Activated naive CD4-positive, alpha-beta T cell treated with anti-CD3 and anti-CD28 coated beads for 36 hours (primary cell): ENCODE data around the gene RHBDF2. TPM values are rescaled to one million over a fixed set of nuclear protein-coding genes. Genes with fewer than 3 reads are reported as not detected.

ENCODE experiments used
- CTCF ChIA-PET: fragments of 350-600 bp; sonication (Branson Sonifier 250); formaldehyde crosslinking; loops from one replicate; lab custom pipeline; 2021; ENCODE audit warnings: antibody characterized with exemption; lab: Charles Lee
- DNase-seq: peaks from one replicate; pipeline ENCODE4 v3.0.0-alpha.2; 2020
- H3K27ac Mint-ChIP-seq: one replicate; pipeline ENCODE4 v1.8.0; 2021; ENCODE audit warnings: mild to moderate bottlenecking, mixed read lengths
- H3K27me3 Mint-ChIP-seq: one replicate; pipeline ENCODE4 v1.8.0; 2021; ENCODE audit warnings: low read depth, mixed read lengths
- H3K36me3 Mint-ChIP-seq: one replicate; pipeline ENCODE4 v1.8.0; 2021; ENCODE audit warnings: low read depth, mixed read lengths
- H3K4me1 Mint-ChIP-seq: one replicate; pipeline ENCODE4 v1.8.0; 2021; ENCODE audit warnings: low read depth, mixed read lengths
- H3K4me3 Mint-ChIP-seq: one replicate; pipeline ENCODE4 v1.8.0; 2021; ENCODE audit warnings: mild to moderate bottlenecking, moderate library complexity, mixed read lengths
- H3K9me3 Mint-ChIP-seq: one replicate; pipeline ENCODE4 v1.8.0; 2021; ENCODE audit warnings: mixed read lengths
- intact Hi-C: fragments of 100-400 bp; cut with micrococcal nuclease; formaldehyde crosslinking; loops from one replicate; pipeline ENCODE4 v1.15.1; 2023
- total RNA-seq, 2 experiments: library from RNA; stranded (reverse); gene quantifications; one replicate each; pipeline ENCODE4 v1.2.3, GENCODE V29; 2021

The RHBDF2 gene
- total RNA-seq, 2 experiments from 2014 or later = 13.3 to 13.4 TPM

DNA sequence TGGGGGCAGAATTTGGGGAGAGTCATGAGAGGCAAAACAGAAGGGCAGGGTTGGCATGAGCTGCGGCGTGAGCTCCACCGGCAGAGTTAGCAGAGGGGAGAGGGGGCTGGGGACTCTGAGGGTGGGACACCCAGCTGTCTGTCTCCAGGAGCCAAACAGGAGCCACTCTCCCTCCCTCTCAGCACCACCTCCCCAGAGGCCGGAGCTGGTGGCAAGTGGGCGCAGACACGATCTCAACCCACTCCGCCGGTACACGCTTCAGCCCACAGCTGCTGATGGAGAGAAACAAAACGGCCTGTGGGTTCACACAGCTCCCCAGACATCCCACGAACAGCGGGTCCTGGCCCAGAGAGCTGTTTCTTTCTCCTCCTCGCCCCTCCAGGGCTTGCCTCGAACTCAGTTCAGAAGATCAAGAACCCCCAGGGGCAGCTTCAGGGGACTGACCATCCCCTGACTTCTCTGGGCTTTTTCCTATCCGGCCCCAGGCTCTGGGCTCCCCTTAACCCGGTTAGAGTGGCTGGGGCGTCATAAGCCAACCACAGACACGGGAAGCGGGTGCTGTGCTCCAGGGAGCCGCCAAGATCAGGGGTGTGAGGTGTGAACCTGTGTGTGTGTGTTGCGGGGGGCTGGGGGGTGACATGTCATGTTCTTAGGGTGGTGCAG lies 7.6 kb downstream of the RHBDF2 start:
- H3K4me1 Mint-ChIP-seq = peaks cover 34% of the 10 kb centered on the region
- peak; percentile 40 for DNase-seq
- no peaks in the 10 kb centered on the region for H3K36me3 Mint-ChIP-seq
- CTCF ChIA-PET = interaction anchor here (1.2 to 2.1 kb wide), 7 partner anchors 8 to 131 kb away, joined by 3 to 11 read pairs (median 5); partner anchors contain the start of genes AANAT and RHBDF2
- peak overlapping the region; percentile 58 for H3K4me3 Mint-ChIP-seq
- H3K27me3 Mint-ChIP-seq = no peaks in the 10 kb centered on the region
- H3K27ac Mint-ChIP-seq = peak overlapping the region; percentile 77
- intact Hi-C loops = loop anchor here (1.0 kb wide), 1 partner anchor 8 kb away; the partner anchor contains the start of gene RHBDF2
- H3K9me3 Mint-ChIP-seq = no peaks in the 10 kb centered on the region

- H3K4me3 Mint-ChIP-seq = peak overlapping the region; percentile 58
Observed at GRCh38 chr17:76492989-76493501, 8.2 kb downstream of the RHBDF2 start.

DNA sequence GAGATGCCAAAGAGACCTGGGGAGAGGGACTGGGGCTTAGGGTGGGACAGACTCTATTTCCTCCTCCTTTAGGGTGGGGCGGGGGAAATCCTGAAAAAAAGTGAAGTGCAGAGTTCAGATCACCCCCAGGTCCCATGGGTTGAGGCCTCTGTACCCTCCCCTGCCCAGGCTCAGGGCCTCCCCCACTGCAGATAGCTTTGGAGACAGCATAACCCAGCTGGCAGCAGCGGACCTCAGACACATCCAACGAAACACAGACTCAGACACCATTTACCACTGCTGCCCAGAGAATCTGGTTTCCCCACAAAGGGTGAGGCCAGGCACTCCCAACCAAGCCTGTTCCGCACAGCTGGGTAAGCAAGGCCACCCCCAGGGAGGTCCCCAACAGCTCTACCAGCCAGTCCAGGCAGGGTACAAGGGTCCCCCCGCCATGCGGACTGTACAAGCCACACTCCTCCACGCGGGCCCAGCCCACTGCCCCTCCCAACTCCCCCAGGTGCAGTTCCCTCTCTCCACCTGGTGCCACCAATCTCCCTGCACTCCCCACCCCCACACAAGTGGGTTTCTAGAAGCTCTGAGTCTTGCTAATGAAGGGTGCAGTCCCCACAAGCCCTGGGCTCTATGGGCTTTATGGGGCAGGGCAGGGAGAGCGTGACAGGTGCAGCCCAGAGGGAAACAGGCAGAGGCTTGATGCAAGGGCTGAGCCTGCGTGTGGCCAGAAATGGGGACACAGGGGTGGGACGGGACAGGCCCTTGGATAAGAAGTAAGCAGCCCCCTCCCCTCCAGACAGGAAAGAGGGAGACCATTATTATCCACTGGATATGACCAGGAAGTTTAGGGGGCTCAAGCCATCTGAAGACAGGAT lies 8.9 kb downstream of the RHBDF2 start:
- Mint-ChIP-seq H3K36me3 (peaks cover 3% of the 10 kb centered on the region), H3K4me1 (peaks cover 31% of the 10 kb centered on the region), H3K4me3 (peak overlapping the region; percentile 58), H3K9me3 (no peaks in the 10 kb centered on the region), H3K27ac (peak overlapping the region; percentile 77), H3K27me3 (no peaks in the 10 kb centered on the region)
- CTCF ChIA-PET = interaction anchor here (0.7 to 2.3 kb wide), 9 partner anchors 10 to 132 kb away, joined by 3 to 11 read pairs (median 5); partner anchors contain the start of genes AANAT and RHBDF2
- peak; percentile 56 for DNase-seq
- intact Hi-C loops = no loop called here

More at GRCh38 chr17:76492989-76493501, 8.2 kb downstream of the RHBDF2 start:
- Mint-ChIP-seq H3K4me1 (peaks cover 31% of the 10 kb centered on the region), H3K27me3 (no peaks in the 10 kb centered on the region), H3K36me3 (no peaks in the 10 kb centered on the region), H3K27ac (peak overlapping the region; percentile 77), H3K9me3 (no peaks in the 10 kb centered on the region)
- peak; percentile 83 for DNase-seq
- CTCF ChIA-PET = interaction anchor here (0.9 to 2.1 kb wide), 8 partner anchors 9 to 131 kb away, joined by 3 to 11 read pairs (median 5); partner anchors contain the start of genes AANAT and RHBDF2
- intact Hi-C loops = loop anchor here (1.0 kb wide), 1 partner anchor 8 kb away; the partner anchor contains the start of gene RHBDF2

DNA sequence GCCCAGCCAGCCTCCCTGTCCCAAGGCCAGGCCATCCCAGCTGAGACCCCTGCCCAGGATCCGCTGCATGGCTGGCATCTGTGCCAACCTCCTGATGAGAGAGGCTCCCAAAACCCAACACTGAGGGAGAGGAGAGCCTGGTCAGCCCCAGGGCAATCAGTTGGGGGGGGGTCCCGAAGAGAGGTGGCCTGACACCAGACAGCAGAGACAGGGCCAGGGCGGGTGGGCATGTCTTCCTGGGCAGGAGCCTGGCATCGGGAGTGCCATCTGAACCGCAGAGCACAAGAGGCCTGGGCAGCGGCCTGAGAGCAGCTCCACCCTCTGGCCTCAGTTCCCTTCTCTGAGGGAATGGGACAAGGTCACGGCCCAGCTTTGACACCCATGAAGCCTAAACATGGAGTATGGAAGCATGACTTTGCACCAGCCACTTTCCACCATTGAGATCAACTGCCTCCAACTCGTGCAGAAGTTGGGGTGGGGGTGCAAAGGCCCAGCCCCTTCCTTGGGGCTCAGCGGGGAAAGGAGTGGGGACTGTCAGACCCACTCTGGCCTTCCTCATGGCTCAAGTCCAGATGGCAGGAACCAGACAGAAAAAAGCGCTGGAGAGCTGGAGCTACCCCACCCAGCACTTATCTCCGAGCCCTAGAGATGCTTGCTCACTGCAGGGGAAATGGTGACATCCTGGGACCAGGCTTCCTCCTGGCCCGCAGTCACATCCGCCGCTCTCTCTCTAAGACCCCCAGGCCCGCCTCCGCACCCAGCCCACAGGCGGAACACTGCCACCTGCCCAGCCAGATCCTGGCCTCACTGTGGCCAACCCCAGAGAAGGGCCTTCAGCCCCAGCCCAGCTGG lies 9.7 kb downstream of the RHBDF2 start:
- Mint-ChIP-seq H3K27ac (no peak overlapping the region), H3K36me3 (peaks cover 3% of the 10 kb centered on the region), H3K4me3 (no peak overlapping the region), H3K27me3 (no peaks in the 10 kb centered on the region), H3K4me1 (peaks cover 30% of the 10 kb centered on the region), H3K9me3 (no peaks in the 10 kb centered on the region)
- DNase-seq = peak; percentile 15
- intact Hi-C loops = no loop called here
- CTCF ChIA-PET = interaction anchor here (0.7 to 2.3 kb wide), 6 partner anchors 11 to 94 kb away, joined by 4 to 6 read pairs (median 4); partner anchors contain the start of gene AANAT

GRCh38 chr17:76490112-76490710 lies 11.0 kb downstream of the RHBDF2 start:
- intact Hi-C loops = no loop called here
- Mint-ChIP-seq H3K9me3 (no peaks in the 10 kb centered on the region), H3K27ac (no peak overlapping the region), H3K27me3 (no peaks in the 10 kb centered on the region), H3K36me3 (peaks cover 3% of the 10 kb centered on the region), H3K4me3 (no peak overlapping the region), H3K4me1 (peaks cover 28% of the 10 kb centered on the region)
- CTCF ChIA-PET = interaction anchor here (0.5 to 2.3 kb wide), 5 partner anchors 9 to 93 kb away, joined by 3 to 6 read pairs (median 4); no protein-coding TSS in a partner anchor
- no peak for DNase-seq

DNA sequence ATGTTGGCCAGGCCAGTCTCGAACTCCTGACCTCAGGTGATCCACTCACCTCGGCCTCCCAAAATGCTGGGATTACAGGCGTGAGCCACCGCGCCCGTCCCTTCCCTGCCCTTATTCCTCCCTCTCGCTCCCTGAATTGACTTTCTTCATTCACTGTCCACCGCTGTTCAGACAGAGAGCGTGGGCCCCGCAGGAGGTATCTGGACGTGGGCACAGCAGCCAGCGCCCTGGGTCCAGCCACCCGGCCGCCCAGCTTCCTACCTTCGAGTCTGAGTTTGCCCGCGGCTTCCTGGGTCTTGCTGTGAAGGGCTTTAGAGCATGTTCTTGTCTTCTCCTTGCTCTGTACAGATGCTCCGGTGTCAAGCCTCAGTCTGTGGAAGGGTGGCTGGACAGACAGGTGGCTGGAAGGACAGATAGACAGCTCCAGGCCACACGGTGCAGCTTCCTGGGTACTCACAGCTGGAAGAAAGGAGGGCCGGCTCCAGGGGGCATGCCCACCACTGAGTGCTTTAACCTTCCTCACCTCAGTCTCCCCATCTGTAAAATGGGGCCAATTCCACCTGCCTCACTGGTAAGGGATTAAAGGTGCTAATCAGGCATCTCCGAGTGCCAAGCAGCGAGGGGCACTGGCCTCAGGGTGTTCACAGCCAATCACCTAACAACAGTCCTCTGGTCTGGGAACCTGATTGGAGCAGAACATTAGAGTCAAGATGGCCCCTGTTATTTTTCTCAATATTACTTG lies 13.6 kb downstream of the RHBDF2 start:
- intact Hi-C loops = no loop called here
- DNase-seq = no peak
- Mint-ChIP-seq H3K27ac (no peak overlapping the region), H3K9me3 (no peaks in the 10 kb centered on the region), H3K27me3 (no peaks in the 10 kb centered on the region), H3K36me3 (peaks cover 3% of the 10 kb centered on the region), H3K4me1 (peaks cover 11% of the 10 kb centered on the region), H3K4me3 (no peak overlapping the region)
- CTCF ChIA-PET = no interaction called here

DNA sequence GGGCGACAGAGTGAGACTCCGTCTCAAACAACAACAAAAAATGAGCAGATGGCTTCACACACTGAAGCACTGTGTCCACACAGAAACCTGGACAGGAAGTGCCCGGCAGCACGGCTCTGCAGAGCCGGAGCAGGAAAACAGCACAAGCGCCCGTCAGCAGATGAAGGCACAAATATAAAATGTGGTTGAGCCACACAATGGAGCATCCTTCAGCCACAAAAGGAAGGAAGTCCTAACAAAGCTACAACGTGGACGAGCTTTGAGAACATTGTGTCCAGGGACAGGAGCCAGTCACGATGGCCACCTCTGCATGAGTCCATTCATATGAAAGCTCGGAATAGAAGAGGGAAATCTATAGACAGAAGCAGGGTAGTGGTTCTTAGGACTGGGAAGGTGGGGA lies 15.7 kb downstream of the RHBDF2 start:
- H3K27ac Mint-ChIP-seq = no peak overlapping the region
- no peaks in the 10 kb centered on the region for H3K4me1 Mint-ChIP-seq
- CTCF ChIA-PET = interaction anchor here (1.3 kb wide), 1 partner anchor 19 kb away, joined by 4 read pairs; no protein-coding TSS in a partner anchor
- H3K36me3 Mint-ChIP-seq = peaks cover 3% of the 10 kb centered on the region
- H3K27me3 Mint-ChIP-seq = no peaks in the 10 kb centered on the region
- H3K4me3 Mint-ChIP-seq = no peak overlapping the region
- DNase-seq = no peak
- no peaks in the 10 kb centered on the region for H3K9me3 Mint-ChIP-seq
- intact Hi-C loops = no loop called here

GRCh38 chr17:76484228-76484725 lies 16.9 kb downstream of the RHBDF2 start:
- Mint-ChIP-seq H3K9me3 (no peaks in the 10 kb centered on the region), H3K27me3 (no peaks in the 10 kb centered on the region), H3K27ac (no peak overlapping the region), H3K4me3 (no peak overlapping the region), H3K4me1 (no peaks in the 10 kb centered on the region), H3K36me3 (peaks cover 3% of the 10 kb centered on the region)
- intact Hi-C loops = no loop called here
- no peak for DNase-seq
- CTCF ChIA-PET = no interaction called here

- H3K27me3 Mint-ChIP-seq = no peaks in the 10 kb centered on the region
- no peak for DNase-seq
- no peak overlapping the region for H3K4me3 Mint-ChIP-seq
- H3K9me3 Mint-ChIP-seq = no peaks in the 10 kb centered on the region
- no peak overlapping the region for H3K27ac Mint-ChIP-seq
- H3K4me1 Mint-ChIP-seq = no peaks in the 10 kb centered on the region
- intact Hi-C loops = no loop called here
- CTCF ChIA-PET = interaction anchor here (2.1 kb wide), 1 partner anchor 14 kb away, joined by 4 read pairs; the partner anchor contains the start of gene AANAT
- H3K36me3 Mint-ChIP-seq = no peaks in the 10 kb centered on the region
Observed at GRCh38 chr17:76481071-76481655, 20.1 kb downstream of the RHBDF2 start.

DNA sequence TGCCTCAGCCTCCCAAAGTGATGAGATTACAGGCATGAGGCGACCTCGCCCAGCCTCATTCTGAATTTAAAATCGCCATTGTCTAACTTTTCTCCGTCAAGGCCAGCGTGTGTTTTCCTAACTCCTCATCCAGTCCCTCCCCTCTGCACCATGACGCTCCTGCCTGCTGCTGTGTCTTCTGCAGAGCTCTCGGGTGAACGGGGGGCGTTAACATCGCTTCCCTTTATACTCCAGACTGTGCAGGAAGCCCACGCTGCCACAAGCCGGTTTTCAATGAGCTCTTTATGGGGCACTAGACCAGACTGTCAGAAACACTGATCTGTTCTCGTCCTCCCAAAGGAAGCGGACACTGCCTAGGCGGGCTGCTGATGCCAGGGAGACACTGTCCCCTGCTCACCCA lies 20.6 kb downstream of the RHBDF2 start:
- H3K27me3 Mint-ChIP-seq = no peaks in the 10 kb centered on the region
- intact Hi-C loops = no loop called here
- no peaks in the 10 kb centered on the region for H3K36me3 Mint-ChIP-seq
- no peak overlapping the region for H3K27ac Mint-ChIP-seq
- no peaks in the 10 kb centered on the region for H3K9me3 Mint-ChIP-seq
- no peak for DNase-seq
- CTCF ChIA-PET = interaction anchor here (0.6 to 2.1 kb wide), 2 partner anchors 14 to 232 kb away, joined by 3 to 4 read pairs; partner anchors contain the start of gene AANAT
- H3K4me1 Mint-ChIP-seq = no peaks in the 10 kb centered on the region
- H3K4me3 Mint-ChIP-seq = no peak overlapping the region
